AG20443 (cell line): ENCODE measurements around the gene CACNG6.
A peak's percentile ranks its signal among the peaks of the same experiment; 100 is the strongest.
"Not testable (repeated sequence)": the region's sequence is repeated elsewhere in the genome, so short reads cannot be mapped to it uniquely, and the experiment has no call there.

Source experiments
- DNase-seq: peaks from one replicate; pipeline ENCODE4 v3.0.0; 2012; ENCODE audit warnings: low spot score, mixed read lengths

CACNG6 gene, protein sequence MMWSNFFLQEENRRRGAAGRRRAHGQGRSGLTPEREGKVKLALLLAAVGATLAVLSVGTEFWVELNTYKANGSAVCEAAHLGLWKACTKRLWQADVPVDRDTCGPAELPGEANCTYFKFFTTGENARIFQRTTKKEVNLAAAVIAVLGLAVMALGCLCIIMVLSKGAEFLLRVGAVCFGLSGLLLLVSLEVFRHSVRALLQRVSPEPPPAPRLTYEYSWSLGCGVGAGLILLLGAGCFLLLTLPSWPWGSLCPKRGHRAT

GRCh38 chr19:53991224-53992113 lies at the start of gene CACNG6:
Gene CACNG6 (plus strand): TSS chr19:53991637. CDS start chr19:53992878, 1,241 bp downstream.
- DNase-seq: peak; percentile 55

GRCh38 chr19:53942001-53942786 lies 49.2 kb upstream of the CACNG6 start:
- DNase-seq: no peak

DNA sequence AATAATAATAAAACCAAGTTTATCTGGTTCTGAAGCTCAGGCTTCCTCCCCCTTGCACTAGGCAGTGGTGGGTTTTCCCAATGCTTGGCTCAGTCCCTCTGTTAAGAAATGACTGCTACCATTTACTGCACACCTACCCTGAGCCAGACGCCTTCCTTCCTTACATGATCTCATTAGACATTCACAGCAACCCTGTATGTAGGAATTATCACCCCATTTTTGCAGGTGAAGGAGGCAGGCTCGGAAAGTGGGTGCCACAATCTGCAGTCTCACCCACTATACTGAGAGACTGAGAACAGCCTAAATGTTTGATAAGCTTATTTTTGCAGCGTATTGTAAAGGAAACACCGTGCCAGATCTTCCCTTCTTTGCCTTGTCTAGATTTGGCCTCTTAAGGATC lies 47.0 kb upstream of the CACNG6 start:
- DNase-seq: no peak

- DNase-seq: no peak
Observed at GRCh38 chr19:53944933-53945332, 46.5 kb upstream of the CACNG6 start.

DNA sequence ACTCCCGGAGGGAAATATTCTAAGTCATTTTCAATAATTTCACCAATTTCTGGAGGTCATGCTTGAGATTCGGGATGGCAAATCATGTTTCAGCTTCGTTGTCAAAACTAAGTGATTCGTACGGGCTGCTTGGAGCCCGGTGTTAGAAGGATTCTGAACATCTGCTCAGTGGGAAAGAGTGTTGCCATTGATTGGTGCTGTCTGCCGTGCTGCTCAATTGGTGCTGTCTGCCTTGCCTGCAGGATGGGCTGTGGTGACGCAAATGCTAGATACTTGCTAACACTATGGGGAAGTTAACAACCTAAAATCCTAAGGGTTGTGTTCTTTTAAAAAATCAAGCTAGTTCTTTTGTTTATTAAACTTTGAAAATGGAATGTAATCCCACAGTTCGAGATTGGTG lies 46.0 kb upstream of the CACNG6 start:
- DNase-seq: no peak

GRCh38 chr19:53945998-53946397 lies 45.4 kb upstream of the CACNG6 start:
- DNase-seq: no peak

- no peak for DNase-seq
Observed at GRCh38 chr19:53947624-53948023, 43.8 kb upstream of the CACNG6 start.

DNA sequence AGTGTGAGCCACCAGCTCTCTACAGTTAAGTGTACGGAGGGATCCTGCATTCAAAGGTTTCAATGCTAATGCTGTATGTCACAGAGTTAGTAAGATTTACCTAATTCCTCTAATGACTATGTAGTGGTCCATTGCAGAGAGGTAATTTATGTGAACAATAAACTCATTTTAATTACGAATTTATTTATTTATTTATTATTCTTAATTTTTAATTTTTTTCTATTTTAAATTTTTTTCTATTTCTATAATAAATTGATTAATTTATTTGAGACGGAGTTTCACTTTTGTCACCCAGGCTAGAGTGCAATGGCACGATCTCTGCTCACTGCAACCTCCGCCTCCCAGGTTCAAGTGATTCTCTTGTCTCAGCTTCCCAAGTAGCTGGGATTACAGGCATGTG lies 42.8 kb upstream of the CACNG6 start:
- not testable (repeated sequence) for DNase-seq

GRCh38 chr19:53951436-53951835 lies 40.0 kb upstream of the CACNG6 start:
- no peak for DNase-seq

GRCh38 chr19:53951947-53952346 lies 39.5 kb upstream of the CACNG6 start:
- DNase-seq: no peak

- no peak for DNase-seq
Observed at GRCh38 chr19:53953383-53953782, 38.1 kb upstream of the CACNG6 start.

- DNase-seq: no peak
Observed at GRCh38 chr19:53957448-53958167, 33.8 kb upstream of the CACNG6 start.

DNA sequence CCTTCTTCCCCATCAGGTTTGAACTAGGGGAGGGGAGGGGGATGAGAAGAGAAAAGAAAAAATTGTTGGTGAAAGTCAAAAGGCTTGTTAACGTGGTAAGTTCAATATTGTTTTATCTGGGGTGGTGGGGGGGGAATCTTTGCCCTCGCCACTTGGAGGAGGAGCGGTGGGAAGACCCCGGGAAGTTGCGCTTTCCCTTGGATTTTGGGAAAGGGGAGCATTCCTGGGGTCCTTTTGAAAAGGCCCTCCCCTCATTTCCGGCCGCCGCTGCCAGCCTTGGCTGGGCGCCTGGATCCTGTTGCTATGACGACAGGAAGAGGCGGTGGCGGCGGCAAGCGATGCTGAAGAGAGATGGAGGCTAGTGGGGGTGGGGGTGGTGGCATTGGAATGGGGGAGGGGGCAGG lies 33.3 kb upstream of the CACNG6 start:
- no peak for DNase-seq

GRCh38 chr19:53958823-53959757 lies 32.3 kb upstream of the CACNG6 start:
- DNase-seq: no peak

- no peak for DNase-seq
Observed at GRCh38 chr19:53960187-53960586, 31.2 kb upstream of the CACNG6 start.

GRCh38 chr19:53960886-53961285 lies 30.6 kb upstream of the CACNG6 start:
- no peak for DNase-seq

- no peak for DNase-seq
Observed at GRCh38 chr19:53961523-53962356, 29.7 kb upstream of the CACNG6 start.

- DNase-seq: no peak
Observed at GRCh38 chr19:53962887-53963431, 28.5 kb upstream of the CACNG6 start, which contains the start of gene CACNG8. Gene CACNG8 (plus strand): TSS chr19:53962937.

DNA sequence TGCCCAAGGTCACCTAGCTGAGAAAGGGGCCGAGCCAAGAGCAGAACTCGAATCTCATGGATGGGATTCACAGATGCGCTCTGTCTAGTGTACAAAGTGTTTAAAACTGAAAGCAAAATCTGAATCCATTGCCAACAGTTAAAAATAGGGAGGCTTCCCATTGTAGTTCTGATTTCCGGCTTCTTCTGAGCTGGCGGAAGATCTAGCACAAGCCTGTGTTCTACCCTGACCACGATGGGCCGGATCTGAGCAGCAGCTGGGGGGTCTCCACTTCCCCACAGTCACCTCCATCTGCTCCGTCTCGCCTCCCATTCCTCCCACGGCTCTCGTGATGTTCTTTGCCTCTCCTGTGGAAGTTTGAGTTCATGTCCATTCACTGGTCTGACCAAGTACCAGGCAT lies 26.3 kb upstream of the CACNG6 start:
- DNase-seq: no peak
